Stomach (tissue), 4 donors: ENCODE measurements around the gene NCS1.

ENCODE experiments used
- CTCF ChIP-seq, 7 experiments: fragments of 450-650 bp in 4 of 7; fragments of 200-600 bp in 3 of 7; sonication (generic) in 3 of 7; IDR thresholded peaks; one replicate each; pipeline ENCODE4 v1.5.1; 2016 to 2019; ENCODE audit warnings: antibody characterized with exemption in 7 of 7, control low read depth in 2 of 7, mild to moderate bottlenecking in 1 of 7
- EP300 ChIP-seq: sonication (generic); formaldehyde crosslinking; IDR thresholded peaks from one replicate; pipeline ENCODE4 v1.6.1; 2017; ENCODE audit warnings: antibody characterized with exemption
- POLR2A ChIP-seq, 4 donors: fragments of 450-650 bp; IDR thresholded peaks; one replicate each; pipeline ENCODE4 v1.6.1; 2016; ENCODE audit warnings: antibody characterized with exemption in 4 of 4, control low read depth in 2 of 4, mild to moderate bottlenecking in 1 of 4, moderate library complexity in 1 of 4
- POLR2AphosphoS5 ChIP-seq, 3 donors: sonication (generic); formaldehyde crosslinking; IDR thresholded peaks; one replicate each; pipeline ENCODE4 v1.6.1; 2016; ENCODE audit warnings: antibody characterized with exemption in 3 of 3

- TF ChIP-seq EP300 (no peak), CTCF (IDR thresholded peaks at IDR 0.05) (no peak), POLR2A (IDR thresholded peaks at IDR 0.05) (no peak), POLR2AphosphoS5 (IDR thresholded peaks at IDR 0.05) (no peak)
These were observed 90.0 kb downstream of the NCS1 start for GRCh38 chr9:130262061-130262745.
